Renal cortical epithelial cell (primary cell): ENCODE results near the gene DAZAP1. TPM values are rescaled to one million over a fixed set of nuclear protein-coding genes. Genes with fewer than 3 reads are reported as not detected.

Source experiments
- total RNA-seq: library from RNA; depleted of rRNA; stranded (reverse); fragments of >200 nt; gene quantifications from 2 replicates; pipeline ENCODE4 v1.2.3, GENCODE V29; 2014

Gene DAZAP1
- total RNA-seq, 1 donor from 2014 or later = 49.2 TPM

Other genes starting within 250 kb of the DAZAP1 start
- gene SBNO2, start 233.3 kb upstream of the DAZAP1 start, total RNA-seq = 40.5 and 113 TPM in 2 replicates
- gene STK11, start 201.8 kb upstream of the DAZAP1 start, total RNA-seq = 113 and 140 TPM in 2 replicates
- gene CBARP, start 169.6 kb upstream of the DAZAP1 start, total RNA-seq = 0.87 and 4.3 TPM in 2 replicates
- 29.0 and 29.2 TPM in 2 replicates for gene ATP5F1D, start 165.8 kb upstream of the DAZAP1 start, total RNA-seq
- 12.2 and 44.9 TPM in 2 replicates for gene MIDN, start 159.0 kb upstream of the DAZAP1 start, total RNA-seq
- 174 and 314 TPM in 2 replicates for gene CIRBP, start 138.3 kb upstream of the DAZAP1 start, total RNA-seq
- 13.9 and 21.5 TPM in 2 replicates for gene FAM174C, start 132.1 kb upstream of the DAZAP1 start, total RNA-seq
- 0.10 TPM in 1 of 2 replicates, not detected in the other for gene EFNA2, start 121.7 kb upstream of the DAZAP1 start, total RNA-seq
- 56.8 and 70.2 TPM in 2 replicates for gene NDUFS7, start 23.7 kb upstream of the DAZAP1 start, total RNA-seq
- 13.4 and 15.4 TPM in 2 replicates for gene GAMT, start 6.0 kb upstream of the DAZAP1 start, total RNA-seq
- 442 and 500 TPM in 2 replicates for gene RPS15, start 30.8 kb downstream of the DAZAP1 start, total RNA-seq
- gene APC2, start 42.5 kb downstream of the DAZAP1 start, total RNA-seq = 0.05 TPM in 1 of 2 replicates, not detected in the other
- gene C19orf25, start 71.6 kb downstream of the DAZAP1 start, total RNA-seq = 26.4 and 31.4 TPM in 2 replicates
- 1.6 and 4.9 TPM in 2 replicates for gene PCSK4, start 82.8 kb downstream of the DAZAP1 start, total RNA-seq
- gene REEP6, start 83.6 kb downstream of the DAZAP1 start, total RNA-seq = 4.9 and 8.7 TPM in 2 replicates
- gene ADAMTSL5, start 105.4 kb downstream of the DAZAP1 start, total RNA-seq = 2.1 and 5.0 TPM in 2 replicates
- not detected in 2 replicates for gene PLK5, start 116.5 kb downstream of the DAZAP1 start, total RNA-seq
- 57.7 and 80.1 TPM in 2 replicates for gene MEX3D, start 160.7 kb downstream of the DAZAP1 start, total RNA-seq
- 57.5 and 98.2 TPM in 2 replicates for gene MBD3, start 185.3 kb downstream of the DAZAP1 start, total RNA-seq
- 48.3 and 76.2 TPM in 2 replicates for gene UQCR11, start 197.9 kb downstream of the DAZAP1 start, total RNA-seq
- gene TCF3, start 245.0 kb downstream of the DAZAP1 start, total RNA-seq = 39.2 and 102 TPM in 2 replicates